Activated CD4-positive, alpha-beta T cell treated with anti-CD3 and anti-CD28 coated beads, Interleukin-2, amount 50 U/mL, for 1 hour (primary cell): Measurements from ENCODE around the gene NR6A1.

Experiments
- DNase-seq: peaks from one replicate; pipeline ENCODE4 v3.0.0-alpha.2; 2020

The NR6A1 gene

DNA sequence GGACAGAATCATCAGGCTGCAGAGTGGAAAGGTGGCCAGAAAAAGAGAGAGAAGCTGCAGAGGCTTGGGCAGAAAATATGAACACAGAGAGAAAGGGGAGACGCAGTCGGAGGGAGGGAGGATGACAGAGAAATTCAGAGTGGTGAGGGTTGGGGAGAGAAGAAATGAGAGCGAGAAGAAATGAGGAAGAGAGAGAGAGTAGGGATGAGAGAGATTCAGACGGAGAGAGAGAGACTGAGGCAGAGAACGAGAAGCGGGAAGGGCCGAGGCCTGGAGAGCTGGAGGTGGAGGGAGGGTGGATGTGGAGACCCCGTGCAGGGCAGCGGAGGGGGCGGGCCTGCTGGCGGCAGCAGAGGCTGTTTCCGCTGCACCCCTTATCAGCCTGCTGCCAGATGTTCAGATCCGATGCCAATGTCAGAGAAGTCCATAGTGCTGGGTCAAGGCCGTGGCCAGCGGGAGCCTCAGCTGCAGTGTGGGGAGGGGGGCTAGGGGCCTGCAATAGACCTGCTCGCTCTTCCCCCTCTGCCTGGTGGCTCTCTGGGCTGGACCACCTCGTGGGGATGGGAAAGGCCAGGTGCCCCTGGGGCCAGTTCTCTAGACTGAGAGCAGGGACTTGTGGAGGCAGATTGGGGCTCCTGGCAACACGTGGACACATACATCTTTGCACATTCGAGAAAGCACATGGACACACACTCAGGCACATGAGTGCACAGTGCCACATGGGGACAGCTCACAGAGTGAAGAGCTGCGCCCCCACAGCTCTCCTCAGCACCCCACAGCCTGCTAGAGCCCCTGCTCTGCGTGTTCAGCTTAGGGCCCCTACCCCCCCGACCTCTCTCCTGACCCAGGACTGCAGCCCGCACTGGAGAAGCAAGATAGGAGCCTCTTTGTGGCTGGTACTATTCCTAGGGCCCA lies 259.0 kb downstream of the NR6A1 start:
- DNase-seq: no peak

DNA sequence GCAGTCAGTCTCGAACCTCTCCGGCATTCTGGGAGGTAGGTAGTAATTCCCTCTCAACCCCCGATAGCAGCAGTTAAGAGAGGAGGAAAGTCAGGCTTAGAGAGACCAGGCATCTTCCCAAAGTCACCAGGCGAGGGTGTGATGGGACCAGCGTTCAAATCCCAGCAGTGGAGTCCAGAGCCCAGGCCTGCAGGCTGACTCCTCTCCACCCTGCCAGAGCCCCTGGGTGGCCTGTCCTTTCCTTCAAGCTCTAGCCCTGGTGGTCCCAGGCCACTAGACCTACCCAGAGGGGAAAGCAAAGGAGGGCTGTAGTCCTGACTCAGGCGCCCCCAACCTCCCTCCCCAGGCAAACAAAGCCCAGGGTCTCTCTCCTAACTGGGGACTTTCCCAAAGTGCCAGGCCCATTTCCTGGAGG lies 259.7 kb downstream of the NR6A1 start:
- DNase-seq: no peak

DNA sequence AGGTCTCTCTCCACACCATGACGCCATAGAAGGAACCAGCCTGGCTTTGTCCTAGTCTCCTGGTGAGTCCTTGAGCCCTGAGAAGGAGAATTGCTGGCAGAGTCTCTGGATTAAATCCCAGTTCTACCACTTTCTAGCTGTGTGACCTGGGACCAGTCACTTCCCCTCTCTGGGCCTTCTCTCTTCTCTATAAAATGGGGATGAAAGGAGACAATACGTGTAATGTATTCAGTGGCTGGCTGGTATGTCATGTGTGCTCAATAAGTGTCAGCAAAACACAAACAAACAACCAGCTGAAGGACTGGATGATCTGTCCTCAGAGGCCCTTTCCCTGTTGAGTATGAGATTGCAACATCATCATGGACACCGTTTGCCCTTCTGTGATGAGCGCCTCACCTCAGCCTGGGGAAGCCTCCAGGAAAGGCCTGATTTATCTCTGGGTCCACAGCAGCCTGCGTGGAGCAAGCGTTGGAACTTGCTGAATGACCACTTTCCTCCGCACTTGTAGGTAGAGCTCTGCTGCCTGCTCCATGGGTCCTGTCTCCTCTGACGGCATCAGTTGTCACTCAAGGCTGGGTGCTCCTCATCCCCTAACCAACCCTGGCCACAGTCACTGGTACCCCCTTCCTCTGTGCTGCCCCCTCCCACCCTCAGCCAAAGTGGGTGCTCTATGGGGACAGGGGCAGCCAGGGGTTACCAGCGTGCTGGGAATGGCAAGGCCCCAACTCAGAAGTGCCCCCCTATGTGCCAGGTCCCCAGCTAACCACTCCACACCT lies 260.3 kb downstream of the NR6A1 start:
- DNase-seq: no peak

DNA sequence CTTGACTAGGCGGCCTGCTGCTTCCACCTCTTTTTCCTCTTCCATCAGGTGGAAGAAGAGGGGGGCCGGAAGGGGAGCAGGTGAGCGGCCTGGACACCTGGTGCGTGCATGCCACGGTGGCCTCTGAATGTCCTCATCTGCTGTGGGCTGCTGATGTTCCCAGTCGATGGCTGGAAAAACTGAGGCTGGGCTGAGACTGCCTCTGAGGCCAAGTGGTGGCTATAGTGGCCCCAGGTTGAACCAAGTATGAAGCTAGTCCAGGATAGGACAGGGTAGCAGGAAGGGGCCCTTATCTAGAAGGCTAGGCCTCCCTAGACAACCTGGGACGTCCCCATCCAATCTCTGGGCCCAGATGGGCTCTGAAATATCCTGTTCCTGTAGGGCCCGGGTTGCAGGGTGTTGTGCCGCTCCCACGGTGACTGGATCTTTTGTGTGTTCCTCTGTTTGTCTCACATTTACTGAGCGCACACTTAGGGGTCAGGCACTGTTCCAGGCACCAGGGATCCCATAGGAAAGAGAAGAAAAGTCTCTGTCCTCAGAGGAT lies 263.2 kb downstream of the NR6A1 start:
- DNase-seq: no peak

DNA sequence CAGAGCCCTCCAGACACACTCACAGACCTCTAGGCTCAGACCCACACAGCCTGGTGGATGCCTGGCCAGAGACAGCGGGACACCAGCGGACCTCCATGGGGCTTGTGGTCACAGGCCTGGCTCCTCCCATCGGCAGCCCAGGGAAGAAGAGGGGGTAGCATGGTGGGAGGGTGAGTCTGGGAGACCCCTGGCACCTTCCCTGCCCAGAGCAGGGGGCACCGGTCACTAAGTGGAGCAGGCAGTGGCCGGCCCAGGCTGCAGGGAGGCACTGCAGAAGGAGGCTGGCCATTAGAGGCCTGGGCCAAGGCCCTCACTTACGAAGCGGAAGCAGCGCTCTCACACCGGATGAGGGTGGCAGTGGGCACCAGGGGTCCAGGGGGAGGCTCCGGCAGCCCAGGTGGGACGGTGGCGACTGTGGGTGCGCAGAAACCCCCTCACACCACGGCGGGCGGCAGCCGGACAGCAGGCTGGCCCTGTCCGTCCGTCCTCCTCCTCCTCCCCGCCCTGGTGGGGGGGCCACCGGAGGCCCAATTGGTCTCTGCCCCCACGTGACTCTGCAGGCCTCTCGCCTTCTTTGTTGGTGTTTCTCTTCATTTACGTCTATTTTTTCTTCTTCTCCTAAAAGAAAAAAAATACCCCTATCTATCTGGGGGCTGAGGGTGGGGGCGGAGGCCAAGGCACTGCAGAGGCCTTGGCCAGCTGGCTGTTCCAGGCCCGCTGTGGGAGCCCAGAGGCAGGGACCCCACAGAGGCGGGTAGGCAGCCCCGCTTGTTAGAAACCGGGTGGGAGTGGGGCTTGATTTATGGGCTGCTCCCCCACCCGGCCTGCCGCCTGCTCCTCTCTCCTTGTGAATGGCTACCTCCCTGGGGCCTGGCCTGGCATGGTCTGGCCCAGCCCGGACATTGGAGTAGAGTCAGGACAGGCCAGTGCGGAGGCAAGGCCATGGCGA lies 263.9 kb downstream of the NR6A1 start, which contains the start of gene NR5A1:
NR5A1 (minus strand) TSS at position 469 of the 949 bp plus-strand sequence. CDS start 4,004 bp downstream, outside the sequence.
- DNase-seq: no peak

DNA sequence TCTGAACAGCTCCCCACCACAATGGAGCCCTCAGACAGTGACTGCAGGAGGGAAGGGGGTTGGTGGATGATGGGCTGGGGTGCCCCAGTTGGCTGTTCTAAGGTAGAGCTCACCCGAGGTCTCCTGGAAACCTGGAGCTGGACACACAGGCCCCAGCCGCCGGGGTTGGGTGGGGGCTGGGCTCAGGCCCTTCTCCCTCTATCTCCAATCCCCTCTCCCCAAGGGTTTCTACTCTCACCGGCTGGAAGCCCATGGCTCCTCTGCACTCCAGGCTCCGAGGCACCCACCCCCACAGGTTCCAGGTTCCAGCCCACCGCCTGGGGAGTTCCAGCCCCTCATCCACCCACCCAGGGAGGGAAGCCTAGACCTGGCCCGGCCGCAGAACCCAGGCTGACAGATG lies 264.7 kb downstream of the NR6A1 start:
- no peak for DNase-seq

DNA sequence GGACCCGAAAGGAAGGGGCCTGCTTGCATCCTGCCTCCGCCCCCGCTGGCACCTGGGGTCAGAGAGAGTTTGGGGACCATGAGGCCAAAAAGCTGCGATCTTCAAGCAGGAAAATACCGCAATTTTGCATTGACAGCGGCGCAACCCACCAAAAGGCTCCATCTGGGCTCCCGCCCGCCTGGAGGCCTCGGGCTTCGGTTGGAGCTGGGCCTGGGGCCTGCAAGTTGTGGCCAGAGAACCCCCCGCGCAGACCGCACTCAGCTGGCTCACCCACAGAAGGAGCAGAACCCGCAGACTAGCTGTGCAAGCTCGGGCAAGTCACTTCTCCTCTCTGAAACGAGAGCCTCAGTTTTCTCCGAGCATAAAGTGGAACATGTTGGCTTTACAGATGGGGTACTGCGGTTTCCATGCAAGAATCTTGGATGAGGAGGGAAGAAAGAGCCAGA lies 265.2 kb downstream of the NR6A1 start:
- DNase-seq: no peak

DNA sequence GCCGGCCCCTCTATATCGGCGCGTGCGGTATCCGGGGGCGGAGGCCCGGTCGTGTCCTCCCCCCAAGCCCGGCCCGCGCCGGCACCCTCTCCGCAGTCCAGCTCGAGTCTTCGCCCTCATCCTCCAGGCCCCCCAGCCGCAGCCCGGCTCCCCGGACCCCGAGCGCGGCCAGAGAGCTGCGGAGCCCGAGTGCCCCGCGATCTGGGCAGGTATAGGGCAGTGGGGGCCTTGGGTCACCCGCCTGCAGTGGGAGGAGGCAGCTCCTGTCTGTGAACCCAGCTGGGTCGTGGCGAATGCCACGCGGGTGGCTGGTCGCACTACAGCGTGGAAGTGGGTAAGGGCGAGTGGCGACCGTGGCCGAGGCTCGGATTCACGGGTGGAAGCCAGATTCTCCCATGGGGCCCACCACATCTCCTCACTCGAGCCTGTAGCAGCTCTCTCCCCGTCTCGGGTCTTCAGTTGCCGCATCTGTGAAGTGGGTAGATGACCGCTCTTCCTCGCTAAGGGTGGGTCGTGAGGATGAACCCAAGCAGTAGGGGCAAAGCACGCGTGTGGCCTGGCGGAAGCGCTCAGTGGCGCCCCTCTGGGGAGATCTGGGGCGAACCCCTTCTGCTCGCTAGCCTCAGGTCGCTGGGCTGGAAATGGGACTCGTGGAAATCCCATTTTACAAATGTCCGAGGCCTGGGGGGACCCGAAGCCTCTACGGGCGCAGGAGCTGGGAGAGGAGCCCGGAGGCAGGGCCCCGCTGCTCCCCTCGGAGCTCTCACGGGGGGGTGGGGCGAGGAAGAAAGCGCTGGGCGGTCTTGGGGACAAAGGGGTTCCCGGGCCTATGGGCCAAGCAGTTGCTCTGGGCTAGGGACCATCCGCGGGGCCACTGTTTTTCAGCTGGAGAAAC lies 265.9 kb downstream of the NR6A1 start:
- no peak for DNase-seq

DNA sequence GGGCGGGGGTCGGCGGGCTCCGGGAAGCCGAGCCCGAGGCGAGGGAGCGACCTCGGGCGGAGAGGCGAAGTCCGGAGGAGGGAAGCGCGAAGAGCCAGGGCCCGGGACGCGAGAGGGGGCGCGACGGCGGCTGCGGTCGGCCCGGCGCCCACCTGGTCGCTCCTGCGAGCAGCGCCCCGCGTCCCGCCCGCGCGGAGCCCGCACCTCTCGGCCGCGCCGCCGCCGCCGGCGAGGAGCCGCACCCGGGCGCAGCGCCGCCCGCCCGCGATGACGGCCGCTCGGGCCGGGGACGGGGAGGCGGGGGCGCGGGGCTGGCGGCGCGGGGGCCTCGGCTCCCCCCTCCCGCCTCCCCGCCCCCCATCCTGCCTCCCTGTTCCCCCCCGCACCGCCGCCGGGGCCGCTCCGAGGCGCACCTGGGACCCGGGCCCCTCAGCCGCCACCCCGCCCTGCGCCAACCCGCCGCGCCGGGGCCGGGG lies 266.5 kb downstream of the NR6A1 start:
- no peak for DNase-seq

DNA sequence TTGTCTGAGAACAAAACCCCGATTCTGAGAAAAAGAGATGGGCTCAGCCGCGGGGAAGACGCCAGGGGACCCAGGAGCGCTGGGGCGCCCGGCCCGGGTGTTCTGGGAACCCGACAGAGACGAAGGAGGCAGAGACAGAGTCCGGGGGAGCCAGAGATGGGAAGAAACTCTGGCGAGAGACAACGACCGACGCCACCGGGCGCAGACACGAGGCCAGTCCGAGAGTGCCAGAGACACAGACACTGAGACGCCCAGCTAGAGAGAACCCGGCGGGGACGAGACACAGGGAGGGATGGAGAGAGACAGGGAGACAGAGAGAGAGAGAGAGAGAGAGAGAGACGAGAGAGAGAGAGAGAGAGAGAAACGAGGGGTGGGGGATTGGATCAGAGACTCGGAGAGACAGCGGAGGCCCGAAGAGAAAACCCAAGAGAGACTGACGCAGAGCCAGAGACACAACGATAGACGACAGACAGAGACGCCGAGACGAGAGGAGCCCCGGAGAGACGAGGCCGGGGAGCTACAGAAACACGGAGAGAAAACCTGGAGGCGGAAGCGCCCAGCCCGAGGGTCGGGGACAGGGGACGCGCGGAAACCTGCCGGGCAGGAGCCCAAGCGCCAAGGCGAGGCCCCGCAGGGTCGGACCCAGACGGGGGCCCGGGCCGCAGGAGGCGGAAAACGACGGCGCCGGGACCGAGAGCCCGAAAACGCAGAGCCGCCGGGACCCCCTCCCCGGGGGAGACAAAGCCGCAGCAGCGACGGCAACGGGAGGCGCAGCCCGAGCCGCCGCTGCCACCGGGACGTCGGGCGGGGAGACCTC lies 267.2 kb downstream of the NR6A1 start:
- no peak for DNase-seq

DNA sequence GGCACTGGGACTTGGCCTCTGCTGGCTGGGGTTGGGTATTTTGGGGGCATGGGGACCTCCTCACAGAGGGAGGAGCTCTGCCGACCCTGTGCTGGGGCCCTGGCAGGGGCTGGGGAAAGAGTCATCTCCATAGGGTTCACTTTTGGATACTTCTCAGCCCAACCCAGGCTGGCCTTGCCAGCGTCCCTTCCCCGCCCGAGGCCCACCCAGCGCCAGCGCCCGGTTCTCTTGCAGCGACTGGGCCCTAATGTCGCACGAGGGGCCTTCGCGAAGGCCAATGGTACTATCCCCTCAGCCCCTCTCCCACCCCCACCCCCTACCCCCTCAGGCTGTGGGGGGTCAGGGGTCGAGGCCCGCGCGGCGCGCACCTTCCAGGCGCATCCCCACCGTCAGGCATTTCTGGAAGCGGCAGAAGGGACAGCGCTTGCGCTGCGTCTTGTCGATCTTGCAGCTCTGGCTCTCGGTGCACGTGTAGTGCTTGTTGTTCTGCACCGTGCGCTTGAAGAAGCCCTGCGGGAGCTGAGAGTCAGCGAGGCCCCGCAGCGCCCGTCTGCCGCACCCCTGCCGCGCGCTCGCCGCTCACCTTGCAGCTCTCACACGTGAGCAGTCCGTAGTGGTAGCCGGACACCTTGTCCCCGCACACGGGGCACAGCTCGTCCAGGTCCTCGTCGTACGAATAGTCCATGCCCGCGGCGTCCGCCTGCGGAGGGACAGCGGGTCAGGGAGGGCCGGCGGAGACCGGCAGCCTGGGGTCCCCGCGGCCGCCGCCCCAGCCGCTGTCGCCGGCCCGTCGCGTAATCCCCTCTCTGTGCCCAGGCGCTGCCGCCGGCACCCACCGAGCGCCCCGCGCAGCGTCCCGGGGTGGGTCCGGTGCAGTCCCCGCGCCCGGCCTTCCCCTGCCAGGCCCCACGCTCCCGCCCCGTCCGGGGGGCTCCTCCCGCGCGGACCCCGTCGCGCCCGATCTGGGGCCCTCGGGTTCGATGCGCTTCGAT lies 268.1 kb downstream of the NR6A1 start:
- DNase-seq: no peak

DNA sequence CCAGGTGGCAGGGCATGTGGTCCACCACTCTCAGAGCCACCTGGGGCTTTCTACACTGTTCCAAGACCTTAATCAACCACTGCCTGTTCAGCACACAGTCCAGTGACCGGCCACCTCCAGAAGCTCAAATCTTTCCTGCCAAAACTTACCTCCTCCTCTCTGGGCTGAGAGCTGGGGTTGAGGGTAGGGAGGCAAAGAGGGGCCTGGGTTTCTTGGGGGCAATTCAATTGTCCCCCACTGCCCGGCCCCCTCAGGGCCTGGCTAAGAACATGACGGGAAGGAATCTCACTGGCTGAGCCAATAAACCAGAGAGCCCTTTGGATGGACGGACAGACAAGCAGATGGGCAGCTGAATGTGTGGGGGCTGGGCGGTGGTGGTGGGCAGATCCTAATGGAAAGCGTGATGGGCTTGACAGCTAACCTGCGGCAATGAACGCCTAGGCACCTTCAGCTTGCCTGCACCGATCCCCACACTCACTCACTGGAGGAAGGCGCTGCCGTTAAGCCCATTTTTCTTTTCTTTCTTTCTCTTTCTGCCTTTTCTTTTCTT lies 269.3 kb downstream of the NR6A1 start:
- no peak for DNase-seq

DNA sequence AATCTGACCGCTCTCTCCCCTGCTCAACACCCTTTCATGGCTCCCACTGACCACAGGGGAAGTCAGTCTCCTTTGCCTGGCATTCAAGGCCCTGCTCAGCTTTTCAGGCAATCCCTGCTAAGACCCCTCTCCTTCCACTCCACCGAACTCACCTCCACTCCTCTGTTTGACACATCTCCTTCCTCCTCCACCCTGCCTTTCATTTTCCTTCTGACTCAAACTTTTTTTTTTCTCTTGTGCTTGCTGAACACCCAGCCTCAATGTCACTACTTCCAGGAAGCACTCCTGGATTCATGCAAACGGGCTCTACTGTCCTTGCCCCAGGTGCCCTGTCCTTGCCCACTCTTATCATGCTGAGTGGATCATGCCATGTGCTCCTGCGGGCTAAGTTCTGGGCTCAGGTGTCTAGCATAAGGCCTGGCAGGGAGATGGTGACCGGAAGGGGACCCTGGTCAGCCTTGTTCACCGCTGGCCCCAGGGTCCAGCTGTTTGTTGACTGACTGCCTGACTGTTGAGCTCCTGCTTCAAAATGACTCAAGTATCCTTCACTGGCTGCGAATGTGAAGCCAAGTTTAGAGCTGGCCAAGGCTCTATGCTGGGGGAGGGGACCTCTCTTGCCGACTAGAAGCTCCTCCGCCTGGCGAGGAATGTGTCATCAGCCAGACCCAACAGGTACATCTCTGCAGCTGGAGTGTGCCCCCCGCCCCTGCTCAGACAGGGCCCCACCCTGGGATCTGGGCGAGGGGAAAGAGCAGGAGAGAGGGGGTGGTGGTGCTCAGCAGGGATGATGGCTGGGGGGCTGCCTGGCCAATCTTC lies 270.1 kb downstream of the NR6A1 start:
- DNase-seq: no peak

DNA sequence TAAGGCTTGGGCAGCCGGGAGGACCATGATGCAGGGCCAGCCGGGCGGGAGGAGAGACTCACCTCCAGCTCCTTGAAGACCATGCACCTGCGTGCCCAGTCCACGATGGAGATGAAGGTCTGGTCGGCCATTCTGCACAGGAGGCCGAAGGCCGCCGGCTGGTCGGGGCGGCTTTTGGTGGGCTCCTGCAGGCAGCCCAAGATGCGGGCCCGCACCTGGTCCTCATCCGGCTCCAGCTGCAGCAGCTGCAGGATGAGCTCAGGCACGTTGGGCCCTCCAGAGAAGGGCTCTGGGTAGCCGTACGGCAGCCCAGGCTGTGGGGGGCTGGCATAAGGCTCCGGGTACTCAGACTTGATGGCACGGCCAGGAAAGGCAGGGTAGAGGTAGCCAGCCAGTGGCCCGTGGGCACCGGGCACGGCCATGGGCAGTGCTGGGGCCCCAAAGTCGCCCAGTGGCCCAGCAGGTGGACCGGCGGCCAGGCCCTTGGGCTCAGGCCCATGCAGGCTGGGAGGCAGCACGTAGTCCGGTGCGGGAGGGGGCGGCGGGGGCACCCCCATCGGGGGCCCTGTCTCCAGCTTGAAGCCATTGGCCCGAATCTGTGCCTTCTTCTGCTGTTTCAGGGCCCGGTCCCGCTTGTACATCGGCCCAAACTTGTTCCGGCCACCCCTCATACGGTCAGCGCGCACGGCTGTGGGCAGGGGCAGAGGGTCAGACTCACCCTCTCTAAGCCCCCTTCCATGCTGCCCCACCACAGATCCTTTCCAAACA lies 270.9 kb downstream of the NR6A1 start:
- no peak for DNase-seq

DNA sequence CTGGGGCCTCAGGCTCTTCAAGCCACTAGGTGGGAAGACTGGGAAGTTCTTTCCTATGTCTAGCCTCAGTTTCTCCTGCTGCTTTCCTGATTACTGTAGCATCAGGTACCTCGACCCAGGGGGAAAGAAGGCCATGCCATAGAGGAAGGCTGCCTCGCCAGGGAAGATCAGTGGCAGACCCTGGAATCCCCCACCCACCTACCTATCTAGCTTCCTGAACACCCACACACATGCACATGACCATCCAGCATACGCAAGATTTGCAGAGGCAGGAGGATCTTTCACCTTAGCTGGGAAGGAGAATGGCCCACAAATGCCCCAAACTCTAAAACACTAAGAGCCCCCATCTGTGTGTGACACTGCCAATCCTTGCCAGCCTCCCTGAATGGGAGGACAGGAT lies 271.9 kb downstream of the NR6A1 start:
- no peak for DNase-seq

DNA sequence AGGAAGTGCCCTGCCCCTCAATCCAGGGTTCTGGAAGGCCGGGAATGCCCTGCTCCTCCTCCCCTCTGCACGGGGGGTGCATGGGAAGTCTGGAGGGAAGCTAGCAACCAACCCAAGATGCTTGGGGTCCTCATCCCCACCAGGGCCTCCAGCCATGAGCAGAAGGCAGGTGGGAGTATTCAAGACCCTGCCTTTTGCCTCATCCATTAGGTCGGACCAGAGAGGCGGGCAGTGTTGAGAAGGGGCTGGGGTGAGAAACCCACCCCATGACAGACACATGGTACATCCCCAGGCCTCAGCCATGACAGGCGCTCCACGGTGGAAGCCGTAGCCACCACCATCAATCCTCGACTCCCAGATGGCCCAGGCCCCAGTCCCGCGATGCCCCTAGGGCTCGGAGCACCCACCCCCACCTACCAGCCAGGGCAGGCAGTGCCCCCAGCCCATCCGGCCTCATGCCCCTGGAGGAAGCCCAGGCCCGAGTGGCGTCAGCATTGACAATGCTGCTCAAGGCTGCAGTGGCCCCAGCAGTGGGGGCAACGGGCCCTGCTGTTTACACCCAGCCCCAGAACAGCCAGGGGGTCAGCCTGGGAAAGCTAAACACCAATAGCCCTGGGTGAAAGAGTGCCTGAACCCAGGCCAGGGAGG lies 272.5 kb downstream of the NR6A1 start:
- no peak for DNase-seq
